Vagina (tissue), 2 donors: Measurements from ENCODE around the gene HAUS8. TPM values are rescaled to one million over a fixed set of nuclear protein-coding genes. Genes with fewer than 3 reads are reported as not detected.

Experiments
- DNase-seq, 2 donors: peaks; one replicate each; pipeline ENCODE4 v3.0.0-alpha.2; 2017; ENCODE audit errors: extremely low spot score in 2 of 2
- H3K27ac ChIP-seq: fragments of 200-600 bp; sonication (generic); one replicate; pipeline ENCODE4 v1.5.1; 2019
- H3K27me3 ChIP-seq: fragments of 200-600 bp; sonication (generic); one replicate; pipeline ENCODE4 v1.5.1; 2019
- H3K36me3 ChIP-seq, 2 donors: fragments of 200-600 bp; sonication (generic); one replicate each; pipeline ENCODE4 v1.5.1; 2017 to 2019
- H3K4me1 ChIP-seq: fragments of 200-600 bp; sonication (generic); one replicate; pipeline ENCODE4 v1.5.1; 2019
- H3K4me3 ChIP-seq, 2 donors: fragments of 200-600 bp; sonication (generic); 1 replicate in 1 of 2; 2 replicates in 1 of 2; pipeline ENCODE4 v1.5.1; 2016 to 2019
- H3K9me3 ChIP-seq: fragments of 200-600 bp; sonication (generic); one replicate; pipeline ENCODE4 v1.5.1; 2019
- POLR2A ChIP-seq, 2 donors: fragments of 450-650 bp; IDR thresholded peaks; one replicate each; pipeline ENCODE4 v1.6.1; 2017; ENCODE audit warnings: antibody characterized with exemption in 2 of 2, mild to moderate bottlenecking in 2 of 2, moderate library complexity in 2 of 2
- POLR2AphosphoS5 ChIP-seq, 2 donors: sonication (generic); formaldehyde crosslinking; IDR thresholded peaks; one replicate each; pipeline ENCODE4 v1.9.0; 2017; ENCODE audit warnings: antibody characterized with exemption in 2 of 2, mild to moderate bottlenecking in 2 of 2, low read depth in 1 of 2; ENCODE audit not compliant: insufficient read depth in 1 of 2
- intact Hi-C: fragments of 100-400 bp; cut with DNase I; formaldehyde crosslinking; loops from one replicate; pipeline ENCODE4 v1.15.1; 2023
- total RNA-seq: library from RNA; depleted of rRNA; stranded (reverse); fragments of >200 nt; gene quantifications from one replicate; pipeline ENCODE4 v1.2.3, GENCODE V29; 2016
- TF ChIP-seq, protein P1 (sequence below), 3 experiments: fragments of 450-650 bp in 2 of 3; fragments of 200-600 bp in 1 of 3; sonication (generic) in 1 of 3; IDR thresholded peaks; one replicate each; pipeline ENCODE4 v1.5.1; 2017 to 2019; ENCODE audit warnings: antibody characterized with exemption in 3 of 3, mild to moderate bottlenecking in 2 of 3, moderate library complexity in 2 of 3

HAUS8 gene
- total RNA-seq, 1 donor from 2014 or later = 4.7 TPM

DNA sequence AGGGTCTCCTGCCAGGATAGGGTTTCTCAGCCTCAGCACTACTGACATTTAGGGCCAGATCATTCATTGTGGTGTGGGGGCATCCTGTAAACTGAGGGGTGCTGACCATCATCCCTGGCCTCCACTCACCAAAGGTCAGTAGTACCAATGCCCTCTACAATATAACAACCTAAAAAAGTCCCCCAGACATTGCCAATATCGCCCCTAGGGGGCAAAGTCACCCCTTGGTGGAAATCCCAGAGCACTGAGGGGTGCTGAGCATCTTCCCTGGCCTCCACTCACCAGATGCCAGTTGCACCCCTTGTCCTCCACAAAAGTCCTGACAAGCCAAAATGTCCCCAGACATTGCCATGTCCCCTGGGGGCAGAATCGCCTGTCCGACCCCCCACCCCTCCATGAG, 70.3 kb downstream of the HAUS8 start:
- Histone ChIP-seq H3K36me3 (no peaks in the 10 kb centered on the region), H3K9me3 (no peaks in the 10 kb centered on the region), H3K27ac (no peak overlapping the region), H3K27me3 (no peaks in the 10 kb centered on the region), H3K4me3 (no peak overlapping the region), H3K4me1 (no peaks in the 10 kb centered on the region)
- no peak for DNase-seq
- TF ChIP-seq, protein P1, sequence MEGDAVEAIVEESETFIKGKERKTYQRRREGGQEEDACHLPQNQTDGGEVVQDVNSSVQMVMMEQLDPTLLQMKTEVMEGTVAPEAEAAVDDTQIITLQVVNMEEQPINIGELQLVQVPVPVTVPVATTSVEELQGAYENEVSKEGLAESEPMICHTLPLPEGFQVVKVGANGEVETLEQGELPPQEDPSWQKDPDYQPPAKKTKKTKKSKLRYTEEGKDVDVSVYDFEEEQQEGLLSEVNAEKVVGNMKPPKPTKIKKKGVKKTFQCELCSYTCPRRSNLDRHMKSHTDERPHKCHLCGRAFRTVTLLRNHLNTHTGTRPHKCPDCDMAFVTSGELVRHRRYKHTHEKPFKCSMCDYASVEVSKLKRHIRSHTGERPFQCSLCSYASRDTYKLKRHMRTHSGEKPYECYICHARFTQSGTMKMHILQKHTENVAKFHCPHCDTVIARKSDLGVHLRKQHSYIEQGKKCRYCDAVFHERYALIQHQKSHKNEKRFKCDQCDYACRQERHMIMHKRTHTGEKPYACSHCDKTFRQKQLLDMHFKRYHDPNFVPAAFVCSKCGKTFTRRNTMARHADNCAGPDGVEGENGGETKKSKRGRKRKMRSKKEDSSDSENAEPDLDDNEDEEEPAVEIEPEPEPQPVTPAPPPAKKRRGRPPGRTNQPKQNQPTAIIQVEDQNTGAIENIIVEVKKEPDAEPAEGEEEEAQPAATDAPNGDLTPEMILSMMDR (IDR thresholded peaks at IDR 0.05) = no peak
- no peak for TF ChIP-seq POLR2AphosphoS5 (IDR thresholded peaks at IDR 0.05; ENCODE audit: insufficient read depth in 1 of 2, low read depth in 1 of 2)
- no peak for TF ChIP-seq POLR2A (IDR thresholded peaks at IDR 0.05)
- intact Hi-C loops = no loop called here

DNA sequence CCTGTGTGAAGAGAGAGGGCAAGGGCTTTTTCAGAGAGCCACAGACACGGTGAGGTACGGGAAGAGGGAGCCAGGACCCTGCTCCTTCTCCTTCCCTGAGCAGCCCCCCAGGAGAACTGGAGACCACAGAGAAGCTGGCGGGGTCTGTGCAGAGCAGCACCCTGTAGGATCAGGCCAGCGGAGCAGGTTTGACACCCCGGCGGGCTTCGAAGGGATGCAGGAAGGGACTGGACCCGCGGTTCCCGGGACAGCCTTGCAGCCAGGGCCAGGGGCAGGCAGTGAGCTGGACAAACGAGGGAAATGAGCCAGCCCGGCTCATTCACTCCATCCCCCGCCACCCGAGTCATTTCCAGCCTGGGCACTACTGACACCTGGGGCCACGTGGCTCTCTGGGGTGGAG, 70.9 kb downstream of the HAUS8 start:
- no peaks in the 10 kb centered on the region for H3K4me1 ChIP-seq
- H3K27me3 ChIP-seq = no peaks in the 10 kb centered on the region
- TF ChIP-seq, protein P1 (IDR thresholded peaks at IDR 0.05) = no peak
- TF ChIP-seq POLR2AphosphoS5 (IDR thresholded peaks at IDR 0.05; ENCODE audit: insufficient read depth in 1 of 2, low read depth in 1 of 2) (no peak), POLR2A (IDR thresholded peaks at IDR 0.05) (no peak)
- no peak overlapping the region for H3K4me3 ChIP-seq
- no peak overlapping the region for H3K27ac ChIP-seq
- no peak for DNase-seq
- H3K36me3 ChIP-seq = no peaks in the 10 kb centered on the region
- intact Hi-C loops = no loop called here
- no peaks in the 10 kb centered on the region for H3K9me3 ChIP-seq

DNA sequence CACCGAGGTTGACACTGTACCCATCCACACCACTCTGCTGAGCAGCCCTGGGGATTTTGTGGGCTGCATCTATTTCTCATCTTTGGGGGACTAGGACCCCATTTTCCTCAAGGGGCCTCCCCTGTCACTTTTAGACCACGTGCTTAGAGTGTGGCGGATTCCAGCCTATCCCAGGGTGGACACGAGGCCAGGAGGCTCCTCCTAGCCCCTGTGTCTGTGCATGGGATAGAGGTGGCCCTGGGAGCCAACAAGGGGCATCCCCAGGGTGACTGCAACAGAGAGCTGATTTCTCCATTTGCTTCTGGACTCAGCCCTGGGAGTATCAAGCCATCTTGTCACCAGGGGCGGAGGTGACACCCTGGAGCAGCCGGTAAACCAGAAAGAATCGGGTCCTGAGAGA, 72.8 kb downstream of the HAUS8 start:
- TF ChIP-seq POLR2AphosphoS5 (IDR thresholded peaks at IDR 0.05; ENCODE audit: insufficient read depth in 1 of 2, low read depth in 1 of 2) (no peak), POLR2A (IDR thresholded peaks at IDR 0.05) (no peak)
- TF ChIP-seq, protein P1 (IDR thresholded peaks at IDR 0.05) = no peak
- no peak for DNase-seq
- Histone ChIP-seq H3K4me1 (no peaks in the 10 kb centered on the region), H3K27ac (no peak overlapping the region), H3K27me3 (no peaks in the 10 kb centered on the region), H3K9me3 (no peaks in the 10 kb centered on the region), H3K4me3 (no peak overlapping the region), H3K36me3 (no peaks in the 10 kb centered on the region)
- intact Hi-C loops = no loop called here

GRCh38 chr19:17001603-17002183, 73.6 kb downstream of the HAUS8 start:
- H3K4me1 ChIP-seq = no peaks in the 10 kb centered on the region
- DNase-seq = no peak
- intact Hi-C loops = no loop called here
- no peaks in the 10 kb centered on the region for H3K27me3 ChIP-seq
- no peaks in the 10 kb centered on the region for H3K36me3 ChIP-seq
- no peak overlapping the region for H3K4me3 ChIP-seq
- TF ChIP-seq, protein P1 (IDR thresholded peaks at IDR 0.05) = no peak
- TF ChIP-seq POLR2AphosphoS5 (IDR thresholded peaks at IDR 0.05; ENCODE audit: insufficient read depth in 1 of 2, low read depth in 1 of 2) = no peak
- no peak for TF ChIP-seq POLR2A (IDR thresholded peaks at IDR 0.05)
- H3K9me3 ChIP-seq = no peaks in the 10 kb centered on the region
- H3K27ac ChIP-seq = no peak overlapping the region

Other genes starting within 250 kb of the HAUS8 start
- gene SIN3B, start 246.1 kb downstream of the HAUS8 start, total RNA-seq = 68.5 TPM
- 8.3 TPM for gene F2RL3, start 186.5 kb downstream of the HAUS8 start, total RNA-seq
- gene CPAMD8, start 48.6 kb downstream of the HAUS8 start, total RNA-seq = 16.0 TPM
- gene MYO9B, start 325 bp upstream of the HAUS8 start, total RNA-seq = 100 TPM
- gene USE1, start 139.9 kb upstream of the HAUS8 start, total RNA-seq = 30.9 TPM
- gene OCEL1, start 150.8 kb upstream of the HAUS8 start, total RNA-seq = 24.1 TPM
- gene NR2F6, start 170.5 kb upstream of the HAUS8 start, total RNA-seq = 41.3 TPM
- gene USHBP1, start 189.3 kb upstream of the HAUS8 start, total RNA-seq = 20.4 TPM
- gene BABAM1, start 192.0 kb upstream of the HAUS8 start, total RNA-seq = 59.7 TPM
- gene ANKLE1, start 206.4 kb upstream of the HAUS8 start, total RNA-seq = 2.9 TPM
- 10.8 TPM for gene ABHD8, start 228.0 kb upstream of the HAUS8 start, total RNA-seq
- 176 TPM for gene MRPL34, start 230.4 kb upstream of the HAUS8 start, total RNA-seq
- 12.0 TPM for gene DDA1, start 234.1 kb upstream of the HAUS8 start, total RNA-seq